Activated T-helper 1 cell treated with anti-CD3 and anti-CD28 coated beads, Interleukin-12 subunit alpha, Interleukin-12 subunit beta, Interleukin-2, Interleukin-4 antibody, amounts not matched to agents 30 ng/mL and 10 ng/mL and 1 ng/mL, durations not matched to agents 14 hours and 24 hours and 36 hours (primary cell): ENCODE measurements around the gene TACR1. TPM values are rescaled to one million over a fixed set of nuclear protein-coding genes. Genes with fewer than 3 reads are reported as not detected.

Source experiments
- DNase-seq: peaks from one replicate; pipeline ENCODE4 v3.0.0; 2021; ENCODE audit warnings: low spot score
- H3K27ac Mint-ChIP-seq: one replicate; pipeline ENCODE4 v1.8.0; 2021; ENCODE audit warnings: mild to moderate bottlenecking, mixed read lengths
- H3K27me3 Mint-ChIP-seq: one replicate; pipeline ENCODE4 v1.8.0; 2022; ENCODE audit warnings: mild to moderate bottlenecking, moderate library complexity, mixed read lengths; ENCODE audit not compliant: insufficient read depth
- H3K36me3 Mint-ChIP-seq: one replicate; pipeline ENCODE4 v1.8.0; 2021; ENCODE audit warnings: low read depth, mixed read lengths
- H3K4me1 Mint-ChIP-seq: one replicate; pipeline ENCODE4 v1.8.0; 2021; ENCODE audit warnings: low read depth, mixed read lengths
- H3K4me3 Mint-ChIP-seq: one replicate; pipeline ENCODE4 v1.8.0; 2021; ENCODE audit warnings: mild to moderate bottlenecking, moderate library complexity, mixed read lengths
- H3K9me3 Mint-ChIP-seq: one replicate; pipeline ENCODE4 v1.8.0; 2021; ENCODE audit warnings: mixed read lengths
- intact Hi-C: fragments of 100-400 bp; cut with micrococcal nuclease; formaldehyde crosslinking; loops from one replicate; pipeline ENCODE4 v1.15.1; 2024
- total RNA-seq: library from RNA; stranded (reverse); gene quantifications from 2 replicates; pipeline ENCODE4 v1.2.3, GENCODE V29; 2022

The TACR1 gene
- total RNA-seq, 1 donor from 2014 or later, result not detected

- no peaks in the 10 kb centered on the region for H3K4me1 Mint-ChIP-seq
- no peak overlapping the region for H3K27ac Mint-ChIP-seq
- intact Hi-C loops, result no loop called here
- no peaks in the 10 kb centered on the region for H3K36me3 Mint-ChIP-seq
- no peaks in the 10 kb centered on the region for H3K27me3 Mint-ChIP-seq
- no peak for DNase-seq
- H3K9me3 Mint-ChIP-seq, result no peaks in the 10 kb centered on the region
- no peak overlapping the region for H3K4me3 Mint-ChIP-seq
Observed at GRCh38 chr2:75003773-75004172, 195.5 kb downstream of the TACR1 start.

GRCh38 chr2:75003276-75003675, 196.0 kb downstream of the TACR1 start:
- Mint-ChIP-seq H3K4me3 (no peak overlapping the region), H3K36me3 (no peaks in the 10 kb centered on the region)
- DNase-seq, result no peak

GRCh38 chr2:75002007-75002406, 197.3 kb downstream of the TACR1 start:
- no peaks in the 10 kb centered on the region for H3K27me3 Mint-ChIP-seq

More at GRCh38 chr2:75003276-75003675, 196.0 kb downstream of the TACR1 start:
- Mint-ChIP-seq H3K27ac (no peak overlapping the region), H3K9me3 (no peaks in the 10 kb centered on the region), H3K27me3 (no peaks in the 10 kb centered on the region), H3K4me1 (no peaks in the 10 kb centered on the region)
- intact Hi-C loops, result no loop called here

GRCh38 chr2:74999468-74999867, 199.9 kb downstream of the TACR1 start:
- H3K4me3 Mint-ChIP-seq, result no peak overlapping the region
- H3K9me3 Mint-ChIP-seq, result no peaks in the 10 kb centered on the region
- H3K4me1 Mint-ChIP-seq, result no peaks in the 10 kb centered on the region
- DNase-seq, result no peak
- no peaks in the 10 kb centered on the region for H3K27me3 Mint-ChIP-seq
- H3K27ac Mint-ChIP-seq, result no peak overlapping the region
- intact Hi-C loops, result no loop called here
- no peaks in the 10 kb centered on the region for H3K36me3 Mint-ChIP-seq

More at GRCh38 chr2:75002007-75002406, 197.3 kb downstream of the TACR1 start:
- intact Hi-C loops, result no loop called here
- Mint-ChIP-seq H3K27ac (no peak overlapping the region), H3K36me3 (no peaks in the 10 kb centered on the region), H3K4me1 (no peaks in the 10 kb centered on the region), H3K9me3 (no peaks in the 10 kb centered on the region), H3K4me3 (no peak overlapping the region)
- no peak for DNase-seq

Other genes with a start within 250 kb of the TACR1 start
- 48.4 and 56.7 TPM in 2 replicates for gene POLE4, start 240.9 kb downstream of the TACR1 start, total RNA-seq